ENCODE measurements around the gene GOLPH3. TPM values are rescaled to one million over a fixed set of nuclear protein-coding genes. Genes with fewer than 3 reads are reported as not detected.

Gene GOLPH3
- total and polyA plus RNA-seq, 11 donors, result 20.3 to 73.4 (median 44.0) TPM

DNA sequence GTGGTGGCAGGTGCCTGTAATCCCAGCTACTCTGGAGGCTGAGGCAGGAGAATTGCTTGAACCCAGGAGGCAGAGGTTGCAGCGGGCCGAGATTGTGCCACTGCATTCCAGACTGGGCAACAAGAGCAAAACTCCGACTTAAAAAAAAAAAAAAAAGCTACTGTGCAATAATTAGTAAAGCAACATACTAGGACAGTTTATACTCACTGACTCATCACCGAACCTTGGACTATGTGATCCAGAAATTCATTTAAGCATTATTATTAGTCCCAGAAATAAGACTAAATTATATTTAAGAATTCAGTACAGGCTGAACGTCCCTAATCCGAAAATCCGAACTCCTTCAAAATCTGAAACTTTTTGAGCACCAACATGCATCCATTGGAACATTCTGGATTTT lies 37.8 kb downstream of the GOLPH3 start:
- intact Hi-C loops (cut with DNase I), result loop anchor here in 1 of 10 donors (10.0 kb wide), 1 partner anchor 198 kb away; no protein-coding TSS in a partner anchor
- Histone ChIP-seq H3K36me3 (peaks cover 0 to 64% (median 45%) of the 10 kb centered on the region in 9 donors), H3K9me3 (no peaks in the 10 kb centered on the region), H3K27ac (no peak overlapping the region), H3K4me1 (peaks cover 0 to 10% (median 7%) of the 10 kb centered on the region in 12 donors), H3K4me3 (no peak overlapping the region), H3K27me3 (no peaks in the 10 kb centered on the region)
- no peak for DNase-seq
- ATAC-seq, result no peak
- TF ChIP-seq, protein P1, sequence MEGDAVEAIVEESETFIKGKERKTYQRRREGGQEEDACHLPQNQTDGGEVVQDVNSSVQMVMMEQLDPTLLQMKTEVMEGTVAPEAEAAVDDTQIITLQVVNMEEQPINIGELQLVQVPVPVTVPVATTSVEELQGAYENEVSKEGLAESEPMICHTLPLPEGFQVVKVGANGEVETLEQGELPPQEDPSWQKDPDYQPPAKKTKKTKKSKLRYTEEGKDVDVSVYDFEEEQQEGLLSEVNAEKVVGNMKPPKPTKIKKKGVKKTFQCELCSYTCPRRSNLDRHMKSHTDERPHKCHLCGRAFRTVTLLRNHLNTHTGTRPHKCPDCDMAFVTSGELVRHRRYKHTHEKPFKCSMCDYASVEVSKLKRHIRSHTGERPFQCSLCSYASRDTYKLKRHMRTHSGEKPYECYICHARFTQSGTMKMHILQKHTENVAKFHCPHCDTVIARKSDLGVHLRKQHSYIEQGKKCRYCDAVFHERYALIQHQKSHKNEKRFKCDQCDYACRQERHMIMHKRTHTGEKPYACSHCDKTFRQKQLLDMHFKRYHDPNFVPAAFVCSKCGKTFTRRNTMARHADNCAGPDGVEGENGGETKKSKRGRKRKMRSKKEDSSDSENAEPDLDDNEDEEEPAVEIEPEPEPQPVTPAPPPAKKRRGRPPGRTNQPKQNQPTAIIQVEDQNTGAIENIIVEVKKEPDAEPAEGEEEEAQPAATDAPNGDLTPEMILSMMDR (IDR thresholded peaks at IDR 0.05), result no peak
- no peak for TF ChIP-seq POLR2A (IDR thresholded peaks at IDR 0.05)
- WGBS, 4 donors, result 76 to 83% (median 80%) methylated on average over 7 of the region's 7 CpGs

DNA sequence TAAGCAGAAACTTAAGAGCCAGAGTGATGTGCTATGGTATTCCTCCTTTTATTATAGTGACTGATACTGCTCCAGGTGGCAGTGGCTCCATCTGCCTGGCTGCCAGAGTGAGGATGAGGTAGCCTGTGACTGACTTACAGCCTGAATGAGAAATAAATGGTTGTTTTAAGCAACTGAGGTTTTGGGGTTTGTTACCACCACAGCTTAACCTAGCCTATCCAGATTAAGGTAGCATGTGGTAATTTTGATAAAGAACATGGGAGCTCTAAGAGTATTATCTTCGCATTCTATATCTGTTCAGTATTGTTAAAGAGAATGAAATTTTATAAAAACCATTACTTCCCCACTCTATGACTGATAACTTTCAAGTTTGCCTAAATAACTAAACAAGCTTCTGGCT lies 39.0 kb downstream of the GOLPH3 start:
- Histone ChIP-seq H3K9me3 (no peaks in the 10 kb centered on the region), H3K4me3 (no peak overlapping the region), H3K27me3 (no peaks in the 10 kb centered on the region), H3K4me1 (peaks cover 0 to 20% (median 14%) of the 10 kb centered on the region in 12 donors), H3K36me3 (peaks cover 0 to 59% (median 38%) of the 10 kb centered on the region in 9 donors), H3K27ac (no peak overlapping the region)
- no peak for DNase-seq
- TF ChIP-seq POLR2A (IDR thresholded peaks at IDR 0.05), result no peak
- TF ChIP-seq, protein P1 (IDR thresholded peaks at IDR 0.05), result no peak
- intact Hi-C loops (cut with DNase I), result loop anchor here in 1 of 10 donors (10.0 kb wide), 1 partner anchor 200 kb away; no protein-coding TSS in a partner anchor
- 94 to 100% (median 97%) methylated on average over 1 of the region's 1 CpG for WGBS, 4 donors
- no peak for ATAC-seq

GRCh38 chr5:32132757-32133156 lies 41.4 kb downstream of the GOLPH3 start:
- H3K27ac ChIP-seq, result no peak overlapping the region
- intact Hi-C loops (cut with DNase I), result loop anchor here in 1 of 10 donors (10.0 kb wide), 1 partner anchor 202 kb away; no protein-coding TSS in a partner anchor
- no peak for DNase-seq
- no peak overlapping the region for H3K4me3 ChIP-seq
- ATAC-seq, result no peak
- no peaks in the 10 kb centered on the region for H3K27me3 ChIP-seq
- TF ChIP-seq POLR2A (IDR thresholded peaks at IDR 0.05), result no peak
- TF ChIP-seq, protein P1 (IDR thresholded peaks at IDR 0.05), result no peak
- peaks cover 0 to 32% (median 20%) of the 10 kb centered on the region in 12 donors for H3K4me1 ChIP-seq
- H3K9me3 ChIP-seq, result no peaks in the 10 kb centered on the region
- peaks cover 0 to 51% (median 35%) of the 10 kb centered on the region in 9 donors for H3K36me3 ChIP-seq

- peaks cover 0 to 51% (median 26%) of the 10 kb centered on the region in 9 donors for H3K36me3 ChIP-seq
- no peak overlapping the region for H3K4me3 ChIP-seq
- ATAC-seq (no peak), DNase-seq (no peak)
- H3K27ac ChIP-seq, result no peak overlapping the region
- H3K9me3 ChIP-seq, result no peaks in the 10 kb centered on the region
- H3K4me1 ChIP-seq, result peaks cover 0 to 44% (median 25%) of the 10 kb centered on the region in 12 donors
- TF ChIP-seq POLR2A (IDR thresholded peaks at IDR 0.05), result no peak
- TF ChIP-seq, protein P1 (IDR thresholded peaks at IDR 0.05), result no peak
- WGBS, 4 donors, result 81 to 89% (median 86%) methylated on average over 1 of the region's 1 CpG
- no peaks in the 10 kb centered on the region for H3K27me3 ChIP-seq
- intact Hi-C loops (cut with DNase I), result loop anchor here in 1 of 10 donors (10.0 kb wide), 1 partner anchor 203 kb away; no protein-coding TSS in a partner anchor
Measured at GRCh38 chr5:32131604-32132003, 42.5 kb downstream of the GOLPH3 start.
